NCI-H748 (cell line): ENCODE results near the gene IL24.

Source experiments
- DNase-seq: peaks from one replicate; lab custom pipeline; 2025; ENCODE audit not compliant: unreplicated experiment; lab: John Stamatoyannopoulos, UW

The IL24 gene

GRCh38 chr1:206878456-206878855 is 18.8 kb upstream of the IL24 start:
- DNase-seq = no peak

GRCh38 chr1:206880314-206880713 is 16.9 kb upstream of the IL24 start:
- DNase-seq = no peak

- no peak for DNase-seq
Observed at GRCh38 chr1:206882555-206882954, 14.7 kb upstream of the IL24 start.

GRCh38 chr1:206883160-206883559 is 14.1 kb upstream of the IL24 start:
- DNase-seq = no peak

- no peak for DNase-seq
Observed at GRCh38 chr1:206883876-206884275, 13.4 kb upstream of the IL24 start.

- no peak for DNase-seq
Observed at GRCh38 chr1:206885341-206886060, 11.7 kb upstream of the IL24 start.

- no peak for DNase-seq
Observed at GRCh38 chr1:206886831-206887230, 10.4 kb upstream of the IL24 start.

DNA sequence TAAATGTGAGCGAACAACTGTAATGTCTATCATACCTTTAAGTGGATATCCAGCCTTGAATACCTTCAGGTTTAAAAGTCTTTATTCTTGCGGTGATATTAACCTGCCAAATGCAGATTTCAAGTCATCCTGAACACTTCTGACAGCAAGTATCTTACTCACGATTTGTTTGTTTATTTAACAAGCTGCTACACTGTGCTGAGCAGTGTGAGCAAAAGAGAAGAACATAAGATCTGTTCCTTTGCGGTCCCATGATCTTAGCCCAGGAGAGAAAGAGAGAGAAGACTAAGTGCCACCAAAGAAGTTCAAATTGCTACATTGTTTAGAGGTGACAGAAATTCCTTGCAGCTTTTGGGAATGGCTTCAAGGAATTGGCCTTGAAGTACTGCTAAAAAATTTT is 9.5 kb upstream of the IL24 start:
- no peak for DNase-seq

DNA sequence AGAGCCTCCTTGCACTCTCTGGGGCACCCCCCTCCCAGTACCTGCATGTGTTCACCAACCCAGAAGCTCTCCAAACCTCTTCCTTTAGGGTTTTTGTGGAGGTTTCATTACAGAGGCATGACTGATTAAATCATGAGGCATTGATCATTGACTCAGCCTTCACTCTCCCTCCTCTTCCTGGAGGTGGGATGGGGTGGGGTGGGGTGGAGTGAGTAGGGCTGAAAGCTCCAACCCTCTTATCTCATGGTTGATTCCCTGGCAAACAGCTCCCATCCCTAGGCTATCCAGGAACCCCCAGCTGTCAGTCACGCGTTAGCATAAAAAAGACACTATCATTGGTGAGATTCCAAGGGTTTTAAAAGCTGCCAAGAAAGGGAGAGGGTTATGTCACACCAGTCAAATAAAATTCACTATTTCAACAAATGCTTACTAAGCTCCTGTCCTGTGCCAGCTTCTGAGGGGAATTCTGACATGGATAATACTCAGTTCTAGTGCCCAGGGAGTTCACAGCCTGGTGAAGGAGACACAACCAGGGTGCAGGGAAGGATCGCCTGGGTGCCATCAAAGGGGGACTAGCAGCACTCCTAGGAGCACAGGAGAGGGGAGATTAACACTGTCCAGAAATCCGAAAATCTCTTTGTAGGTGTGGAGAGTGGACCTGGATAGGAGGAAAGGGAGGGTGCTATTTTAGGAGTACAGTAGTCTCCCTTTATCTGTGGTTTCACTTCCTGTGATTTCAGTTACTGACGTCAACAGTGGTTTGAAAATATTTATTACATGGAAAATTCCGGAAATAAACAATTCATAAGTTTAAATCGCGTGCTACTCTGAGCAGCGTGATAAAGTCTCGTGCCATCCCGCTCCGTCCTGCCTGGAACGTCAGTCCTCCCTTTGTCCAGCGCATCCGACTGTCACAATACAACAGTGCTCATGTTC is 6.8 kb upstream of the IL24 start:
- DNase-seq = no peak

GRCh38 chr1:206891412-206891811 is 5.8 kb upstream of the IL24 start:
- no peak for DNase-seq

DNA sequence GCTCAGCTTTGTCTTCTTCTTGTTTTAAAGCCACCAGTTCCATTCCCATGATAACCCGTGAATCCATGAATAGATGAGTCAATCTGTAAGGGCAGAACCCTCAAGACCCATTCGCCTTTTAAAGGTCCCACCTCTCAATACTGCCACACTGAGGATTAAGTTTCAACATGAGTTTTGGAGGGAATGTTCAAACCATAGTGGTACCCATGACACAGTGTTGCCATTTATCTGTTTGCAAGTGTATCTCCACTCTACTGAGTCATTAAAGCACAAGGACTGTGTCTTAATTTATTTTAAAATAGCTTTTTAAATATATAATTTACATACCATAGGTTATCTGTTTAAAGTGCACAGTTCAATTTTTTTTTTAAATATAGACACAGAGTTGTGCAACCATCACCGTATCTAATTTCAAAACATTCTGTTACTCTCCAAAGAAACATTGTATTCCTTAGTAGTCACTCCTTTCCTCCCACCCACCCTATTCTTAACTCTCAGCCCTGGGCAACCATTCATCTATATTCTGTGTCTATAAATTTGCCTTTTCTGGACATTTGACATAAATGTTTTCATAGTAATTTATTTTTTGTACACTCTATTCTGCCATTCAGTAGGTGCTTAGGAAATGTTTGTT is 4.8 kb upstream of the IL24 start:
- no peak for DNase-seq

DNA sequence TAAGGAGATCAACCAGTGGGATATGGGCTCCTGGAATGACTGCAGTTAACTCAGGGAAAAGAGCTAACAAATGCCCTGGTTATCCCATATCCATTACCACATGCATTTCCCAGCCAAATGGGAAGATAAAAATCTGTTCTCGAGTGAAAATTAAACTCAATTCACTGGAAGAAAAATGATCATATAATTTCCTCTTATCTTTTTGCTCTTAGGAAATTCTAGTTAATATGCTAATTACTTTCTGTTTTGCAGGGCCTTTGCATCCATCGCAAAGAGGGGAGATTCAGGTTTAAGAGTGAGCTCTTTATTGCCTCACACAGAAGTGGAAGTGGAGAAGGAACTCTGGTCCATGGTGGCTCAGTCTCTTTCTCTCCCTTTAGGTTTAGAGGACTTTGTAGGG is 3.9 kb upstream of the IL24 start:
- no peak for DNase-seq

DNA sequence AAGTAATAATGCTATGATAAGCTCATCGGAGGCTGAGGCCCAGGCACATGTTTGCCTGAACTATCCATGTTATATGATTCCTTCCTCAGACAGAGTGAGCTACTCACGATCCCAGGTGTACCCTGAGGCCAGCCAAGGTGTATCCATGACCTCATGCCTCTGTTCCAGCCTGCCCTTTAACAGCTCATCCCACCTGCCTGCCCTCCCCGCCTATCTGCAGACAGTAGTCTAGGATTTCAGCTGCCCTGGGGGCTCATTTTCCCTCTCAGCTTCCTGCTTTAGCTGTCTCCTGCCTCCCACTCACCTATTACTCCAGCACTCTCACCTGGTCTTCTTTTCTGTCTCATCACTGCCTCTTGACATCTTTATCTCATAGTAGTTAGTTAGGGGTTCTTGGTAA is 1.9 kb upstream of the IL24 start:
- DNase-seq = peak; percentile 70

DNA sequence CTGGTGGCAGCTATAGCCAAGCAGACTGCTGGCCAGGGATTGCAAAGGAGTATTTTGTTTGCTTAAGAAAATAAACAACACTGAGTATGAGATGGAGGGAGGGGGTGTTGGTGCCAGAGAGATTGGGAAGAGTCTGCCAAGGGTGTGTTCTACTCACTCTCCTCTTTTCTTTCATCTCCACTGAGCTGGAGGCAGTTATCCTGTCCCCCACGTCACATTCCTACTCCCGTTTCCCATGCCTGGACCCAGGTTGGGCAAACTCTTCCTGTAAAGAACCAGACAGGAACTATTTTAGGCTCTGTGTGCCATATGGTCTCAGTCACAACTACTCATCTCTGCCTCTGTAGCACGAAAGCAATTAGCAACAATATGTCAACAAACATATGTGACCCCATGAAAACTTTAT is 1.4 kb upstream of the IL24 start:
- peak; percentile 54 for DNase-seq

DNA sequence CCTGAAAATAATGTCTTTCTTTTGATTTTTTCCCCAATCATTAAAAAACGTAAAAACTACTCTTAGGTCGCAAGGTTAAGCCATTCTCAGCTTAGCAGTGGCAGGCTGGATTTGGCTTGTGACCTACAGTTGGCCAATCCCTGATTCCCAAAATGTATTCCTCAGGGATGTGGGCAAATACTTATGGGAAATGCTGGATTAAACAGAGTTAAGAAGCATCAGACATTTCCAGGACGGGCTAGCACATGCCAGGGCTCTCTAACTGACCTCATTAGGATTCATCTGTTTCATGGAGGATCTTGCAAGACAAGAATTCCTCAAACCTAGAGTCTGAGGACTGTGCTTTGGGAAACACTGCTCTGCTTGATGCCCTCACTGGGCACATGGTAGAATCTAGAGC is 982 bp upstream of the IL24 start:
- DNase-seq = no peak

GRCh38 chr1:206898089-206898914 is 1.1 kb downstream of the IL24 start:
- no peak for DNase-seq

- no peak for DNase-seq
Observed at GRCh38 chr1:206898915-206899431, 1.7 kb downstream of the IL24 start.

GRCh38 chr1:206899717-206900116 is 2.5 kb downstream of the IL24 start:
- no peak for DNase-seq

GRCh38 chr1:206900149-206900548 is 2.9 kb downstream of the IL24 start:
- DNase-seq = no peak

DNA sequence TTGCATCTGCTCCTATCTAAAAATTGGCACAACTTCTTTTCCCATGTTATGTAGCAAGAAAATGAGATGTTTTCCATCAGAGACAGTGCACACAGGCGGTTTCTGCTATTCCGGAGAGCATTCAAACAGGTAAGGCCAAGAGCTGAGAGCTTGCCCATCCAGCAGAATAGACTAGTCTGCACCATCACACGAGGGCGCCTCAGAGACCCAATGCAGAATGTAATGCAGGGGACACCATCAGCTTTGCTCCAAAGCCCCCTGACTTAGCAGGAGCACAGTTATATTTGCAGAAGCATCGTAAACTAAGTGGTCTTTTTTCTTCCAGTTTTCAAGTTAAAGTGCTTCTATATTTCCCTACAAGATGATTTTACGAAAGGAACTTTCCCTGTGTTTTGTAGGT is 4.7 kb downstream of the IL24 start:
- DNase-seq = no peak

GRCh38 chr1:206902702-206903101 is 5.5 kb downstream of the IL24 start:
- DNase-seq = no peak
